Measurements from ENCODE around the gene KLHL25.
"Not testable (repeated sequence)": the region's sequence is repeated elsewhere in the genome, so short reads cannot be mapped to it uniquely, and the experiment has no call there.

The KLHL25 gene

GRCh38 chr15:85837011-85837433, 42.3 kb upstream of the KLHL25 start:
- TF ChIP-seq CTCF (IDR thresholded peaks at IDR 0.05; ENCODE audit: insufficient read depth, low read depth, low read length, missing control alignments) = no peak
- DNase-seq (ENCODE audit: low read depth) = peak; percentile 65
- H3K4me3 ChIP-seq (ENCODE audit: low read length) = no peak overlapping the region

- H3K4me3 ChIP-seq (ENCODE audit: low read length) = no peak overlapping the region
- DNase-seq (ENCODE audit: low read depth) = no peak
- TF ChIP-seq CTCF (IDR thresholded peaks at IDR 0.05; ENCODE audit: insufficient read depth, low read depth, low read length, missing control alignments) = no peak
Observed at GRCh38 chr15:85834651-85835050, 39.9 kb upstream of the KLHL25 start.

GRCh38 chr15:85832394-85832793, 37.7 kb upstream of the KLHL25 start:
- TF ChIP-seq CTCF (IDR thresholded peaks at IDR 0.05; ENCODE audit: insufficient read depth, low read depth, low read length, missing control alignments) = no peak
- no peak for DNase-seq (ENCODE audit: low read depth)
- H3K4me3 ChIP-seq (ENCODE audit: low read length) = no peak overlapping the region

- peak; percentile 57 for DNase-seq (ENCODE audit: low read depth)
- H3K4me3 ChIP-seq (ENCODE audit: low read length) = no peak overlapping the region
- peak; percentile 67 for TF ChIP-seq CTCF (IDR thresholded peaks at IDR 0.05; ENCODE audit: insufficient read depth, low read depth, low read length, missing control alignments)
Observed at GRCh38 chr15:85831415-85832113, 36.8 kb upstream of the KLHL25 start.

GRCh38 chr15:85829754-85830153, 35.0 kb upstream of the KLHL25 start:
- DNase-seq (ENCODE audit: low read depth); H3K4me3 ChIP-seq (ENCODE audit: low read length): not testable (repeated sequence)

- no peak for TF ChIP-seq CTCF (IDR thresholded peaks at IDR 0.05; ENCODE audit: insufficient read depth, low read depth, low read length, missing control alignments)
- no peak overlapping the region for H3K4me3 ChIP-seq (ENCODE audit: low read length)
- no peak for DNase-seq (ENCODE audit: low read depth)
Observed at GRCh38 chr15:85828874-85829273, 34.1 kb upstream of the KLHL25 start.

GRCh38 chr15:85828126-85828525, 33.4 kb upstream of the KLHL25 start:
- TF ChIP-seq CTCF (IDR thresholded peaks at IDR 0.05; ENCODE audit: insufficient read depth, low read depth, low read length, missing control alignments) = no peak
- DNase-seq (ENCODE audit: low read depth) = no peak
- no peak overlapping the region for H3K4me3 ChIP-seq (ENCODE audit: low read length)
